ENCODE results near the gene NEDD1.

The NEDD1 gene

DNA sequence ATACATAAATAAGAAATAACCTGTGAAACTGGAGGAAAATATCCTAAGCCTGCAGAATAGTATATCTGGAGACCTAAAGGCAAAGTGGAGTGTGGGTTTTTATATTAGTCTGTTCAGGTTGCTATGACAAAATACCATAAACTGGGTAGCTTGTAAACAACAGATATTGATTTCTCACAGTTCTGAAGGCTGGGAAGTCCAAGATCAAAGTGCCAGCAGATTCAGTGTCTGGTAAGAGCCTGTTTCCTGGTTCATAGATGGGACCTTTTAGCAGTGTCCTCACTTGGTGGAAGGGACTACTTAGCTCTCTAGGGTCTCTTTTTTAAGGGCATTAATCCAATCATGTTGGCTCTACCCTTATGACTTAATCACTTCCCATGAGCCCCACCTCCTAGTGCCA, 25.4 kb upstream of the NEDD1 start:
- DNase-seq (ENCODE audit: low read depth): no peak
- no peak overlapping the region for H3K4me3 ChIP-seq (ENCODE audit: low read length)
- TF ChIP-seq, protein P1, sequence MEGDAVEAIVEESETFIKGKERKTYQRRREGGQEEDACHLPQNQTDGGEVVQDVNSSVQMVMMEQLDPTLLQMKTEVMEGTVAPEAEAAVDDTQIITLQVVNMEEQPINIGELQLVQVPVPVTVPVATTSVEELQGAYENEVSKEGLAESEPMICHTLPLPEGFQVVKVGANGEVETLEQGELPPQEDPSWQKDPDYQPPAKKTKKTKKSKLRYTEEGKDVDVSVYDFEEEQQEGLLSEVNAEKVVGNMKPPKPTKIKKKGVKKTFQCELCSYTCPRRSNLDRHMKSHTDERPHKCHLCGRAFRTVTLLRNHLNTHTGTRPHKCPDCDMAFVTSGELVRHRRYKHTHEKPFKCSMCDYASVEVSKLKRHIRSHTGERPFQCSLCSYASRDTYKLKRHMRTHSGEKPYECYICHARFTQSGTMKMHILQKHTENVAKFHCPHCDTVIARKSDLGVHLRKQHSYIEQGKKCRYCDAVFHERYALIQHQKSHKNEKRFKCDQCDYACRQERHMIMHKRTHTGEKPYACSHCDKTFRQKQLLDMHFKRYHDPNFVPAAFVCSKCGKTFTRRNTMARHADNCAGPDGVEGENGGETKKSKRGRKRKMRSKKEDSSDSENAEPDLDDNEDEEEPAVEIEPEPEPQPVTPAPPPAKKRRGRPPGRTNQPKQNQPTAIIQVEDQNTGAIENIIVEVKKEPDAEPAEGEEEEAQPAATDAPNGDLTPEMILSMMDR (conservative IDR thresholded peaks at IDR 0.05; ENCODE audit: low read depth, low read length): no peak

DNA sequence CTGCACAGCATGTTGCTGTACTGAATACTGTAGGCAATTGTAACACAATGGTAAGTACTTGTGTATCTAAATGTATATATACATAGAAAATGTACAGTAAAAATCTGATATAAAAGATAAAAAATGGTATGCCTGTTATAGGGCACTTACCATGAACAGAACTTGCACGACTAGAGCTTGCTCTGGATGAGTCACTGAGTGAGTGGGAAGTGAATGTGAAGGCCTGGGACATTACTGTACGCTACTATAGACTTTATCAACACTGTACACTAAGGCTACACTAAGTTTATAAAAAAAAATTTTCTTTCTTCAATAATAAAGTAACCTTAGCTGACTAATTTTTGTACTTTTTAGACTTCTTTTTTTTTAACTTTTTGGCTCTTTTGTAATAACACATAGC, 24.2 kb upstream of the NEDD1 start:
- no peak for DNase-seq (ENCODE audit: low read depth)
- TF ChIP-seq, protein P1 (conservative IDR thresholded peaks at IDR 0.05; ENCODE audit: low read depth, low read length): no peak
- no peak overlapping the region for H3K4me3 ChIP-seq (ENCODE audit: low read length)

DNA sequence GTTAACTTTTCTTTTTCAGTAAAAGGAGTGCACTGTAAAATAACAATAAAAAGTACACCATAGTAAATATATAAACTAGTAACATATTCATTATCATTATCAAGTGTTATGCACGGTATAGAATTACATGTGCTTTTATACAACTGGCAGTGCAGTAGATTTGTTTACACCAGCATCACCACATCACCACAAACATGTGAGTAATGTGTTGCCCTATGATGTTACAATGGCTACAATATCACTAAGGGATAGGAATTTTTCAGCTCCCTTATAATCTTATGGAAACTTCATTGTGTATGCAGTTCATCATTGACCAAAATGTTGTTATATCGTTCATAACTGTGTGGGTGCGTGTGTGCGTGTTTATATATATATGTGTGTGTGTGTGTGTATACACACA, 23.5 kb upstream of the NEDD1 start:
- TF ChIP-seq, protein P1 (conservative IDR thresholded peaks at IDR 0.05; ENCODE audit: low read depth, low read length): no peak
- no peak for DNase-seq (ENCODE audit: low read depth)
- H3K4me3 ChIP-seq (ENCODE audit: low read length): no peak overlapping the region

DNA sequence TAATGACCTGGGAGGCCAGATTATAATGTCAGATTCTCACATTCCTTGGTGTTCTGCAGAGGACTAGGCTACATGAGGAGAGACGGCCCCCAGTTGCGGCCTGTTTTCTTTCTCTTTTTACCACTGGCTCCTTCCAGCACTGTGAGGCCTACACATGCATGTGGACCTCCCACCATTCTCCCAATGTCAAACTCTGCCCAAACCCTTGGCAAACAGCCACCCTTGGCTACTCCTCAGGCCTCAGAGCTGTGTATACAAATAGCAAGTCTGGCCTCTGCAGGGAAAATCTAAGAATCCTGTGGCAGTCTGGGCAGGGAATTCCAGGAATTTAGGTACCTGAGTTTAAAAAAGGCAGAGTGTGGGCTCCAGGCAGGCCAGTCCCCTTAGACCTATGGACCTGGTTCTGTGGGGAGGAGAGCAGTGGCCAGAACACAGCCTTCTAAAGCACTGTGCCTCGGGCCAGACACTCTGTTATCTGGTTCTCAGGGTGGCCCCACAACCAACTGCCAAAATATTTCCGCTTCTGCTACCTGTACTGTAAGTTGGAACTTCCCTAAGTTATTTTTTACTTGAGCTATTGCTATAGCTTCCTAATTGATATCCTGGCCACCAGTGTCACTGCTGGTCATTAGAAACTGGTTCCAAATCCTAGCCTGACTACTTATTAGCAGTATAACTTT, 19.9 kb upstream of the NEDD1 start:
- TF ChIP-seq, protein P1 (conservative IDR thresholded peaks at IDR 0.05; ENCODE audit: low read depth, low read length): no peak
- H3K4me3 ChIP-seq (ENCODE audit: low read length): no peak overlapping the region
- DNase-seq (ENCODE audit: low read depth): no peak

DNA sequence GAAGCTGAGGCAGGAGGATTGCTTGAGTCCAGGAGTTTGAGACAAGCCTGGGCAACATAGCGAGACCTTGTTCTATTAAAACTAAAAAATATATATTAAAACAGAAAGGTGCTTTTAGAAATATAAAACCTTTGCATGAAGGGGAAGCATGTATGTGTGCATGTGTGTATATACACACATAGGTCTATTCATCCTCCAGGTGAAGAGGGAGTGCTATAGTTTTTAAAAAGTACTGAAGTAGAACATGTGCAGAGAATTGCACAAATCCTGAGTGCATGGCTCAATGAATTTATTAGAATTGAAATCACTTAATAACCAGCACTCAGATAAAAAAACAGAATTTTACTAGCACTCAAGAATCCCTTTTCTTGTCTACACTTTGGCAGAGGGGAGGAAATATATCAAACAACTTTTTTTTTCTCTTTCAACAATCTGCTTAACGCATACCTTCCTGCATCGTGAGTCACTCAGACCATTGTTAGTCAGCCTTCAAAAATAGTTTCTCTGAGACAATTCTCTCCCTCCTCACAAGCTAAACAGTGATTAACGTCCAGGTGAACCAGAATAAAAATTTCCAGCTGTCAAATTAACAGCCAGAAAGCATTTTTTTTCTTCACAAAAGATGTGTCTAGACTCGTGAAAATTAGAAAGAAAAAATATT, 17.7 kb upstream of the NEDD1 start:
- no peak overlapping the region for H3K4me3 ChIP-seq (ENCODE audit: low read length)
- TF ChIP-seq, protein P1 (conservative IDR thresholded peaks at IDR 0.05; ENCODE audit: low read depth, low read length): no peak
- DNase-seq (ENCODE audit: low read depth): peak; percentile 60

DNA sequence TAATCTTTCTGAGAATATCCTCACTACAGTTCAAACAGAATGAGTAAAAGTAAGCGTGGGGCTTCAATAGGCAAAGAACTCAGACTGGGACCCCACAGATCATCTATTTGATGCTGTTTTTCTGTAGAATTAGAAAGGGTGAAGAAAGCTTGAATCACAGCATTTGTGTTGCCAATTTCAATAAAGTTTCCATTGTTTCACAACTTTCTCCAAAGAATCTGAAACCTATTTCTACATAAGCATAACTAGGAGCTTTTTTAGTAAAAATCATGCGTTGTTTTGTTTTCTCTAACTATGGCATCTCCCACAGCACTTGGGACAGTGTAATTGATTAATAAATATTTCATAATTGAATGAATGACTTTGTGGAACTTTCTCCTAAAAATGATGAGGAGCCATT, 16.7 kb upstream of the NEDD1 start:
- DNase-seq (ENCODE audit: low read depth): no peak
- H3K4me3 ChIP-seq (ENCODE audit: low read length): no peak overlapping the region
- TF ChIP-seq, protein P1 (conservative IDR thresholded peaks at IDR 0.05; ENCODE audit: low read depth, low read length): no peak

DNA sequence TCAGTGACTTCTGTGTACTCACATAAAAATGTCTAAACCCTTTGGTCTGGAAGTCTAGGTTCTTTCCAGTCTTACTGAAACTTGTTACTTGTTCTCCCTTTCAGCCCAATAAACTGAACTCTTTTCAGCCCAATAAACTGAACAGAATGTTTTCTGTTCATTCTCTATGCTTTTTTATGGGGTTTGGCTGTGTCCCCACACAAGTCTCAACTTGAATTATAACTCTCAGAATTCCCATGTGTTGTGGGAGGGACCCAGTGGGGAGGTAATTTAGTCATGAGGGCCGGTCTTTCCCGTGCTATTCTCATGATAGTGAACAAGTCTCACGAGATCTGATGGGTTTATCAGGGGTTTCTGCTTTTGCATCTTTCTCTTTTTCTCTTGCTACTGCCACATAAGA, 15.0 kb upstream of the NEDD1 start:
- TF ChIP-seq, protein P1 (conservative IDR thresholded peaks at IDR 0.05; ENCODE audit: low read depth, low read length): no peak
- no peak overlapping the region for H3K4me3 ChIP-seq (ENCODE audit: low read length)
- no peak for DNase-seq (ENCODE audit: low read depth)
